ENCODE measurements around the gene PFDN4.
"Not testable (repeated sequence)": the region's sequence is repeated elsewhere in the genome, so short reads cannot be mapped to it uniquely, and the experiment has no call there.

The PFDN4 gene

GRCh38 chr20:54265791-54266190 is 57.9 kb downstream of the PFDN4 start:
- H3K9ac ChIP-seq (ENCODE audit: low read depth, low read length); H3K27me3 ChIP-seq (ENCODE audit: insufficient read depth, low read length); H3K4me3 ChIP-seq (ENCODE audit: low read length); H3K27ac ChIP-seq (ENCODE audit: low read length); H3K36me3 ChIP-seq (ENCODE audit: insufficient read depth, low read depth, low read length); H3K9me3 ChIP-seq (ENCODE audit: insufficient read depth, low read depth, low read length): not testable (repeated sequence)
- peaks cover 23% of the 10 kb centered on the region for H3K4me1 ChIP-seq (ENCODE audit: insufficient read depth, low read length)

DNA sequence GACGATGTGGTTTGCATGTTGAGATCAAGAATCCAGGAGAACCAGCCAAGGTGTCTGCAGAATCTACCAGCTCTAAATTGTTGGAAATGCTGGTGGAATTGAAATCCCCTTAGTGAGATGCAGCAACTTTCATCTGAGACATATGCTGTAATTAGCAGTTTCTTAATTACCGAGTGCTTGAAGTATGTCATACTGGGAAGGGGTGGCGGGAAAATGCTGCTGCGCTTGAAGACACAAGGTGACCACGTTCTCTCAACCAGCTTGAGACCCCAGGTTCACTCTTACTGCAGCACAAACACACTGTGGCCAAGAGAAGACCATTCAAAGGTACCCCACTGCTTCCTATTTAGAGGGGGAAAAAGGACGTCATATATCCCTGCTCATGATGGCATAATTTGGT is 59.0 kb downstream of the PFDN4 start:
- Histone ChIP-seq H3K4me1 (ENCODE audit: insufficient read depth, low read length) (peaks cover 23% of the 10 kb centered on the region), H3K27me3 (ENCODE audit: insufficient read depth, low read length) (no peaks in the 10 kb centered on the region), H3K27ac (ENCODE audit: low read length) (no peak overlapping the region), H3K4me3 (ENCODE audit: low read length) (no peak overlapping the region), H3K9me3 (ENCODE audit: insufficient read depth, low read depth, low read length) (no peaks in the 10 kb centered on the region), H3K9ac (ENCODE audit: low read depth, low read length) (no peak overlapping the region), H3K36me3 (ENCODE audit: insufficient read depth, low read depth, low read length) (no peaks in the 10 kb centered on the region)

DNA sequence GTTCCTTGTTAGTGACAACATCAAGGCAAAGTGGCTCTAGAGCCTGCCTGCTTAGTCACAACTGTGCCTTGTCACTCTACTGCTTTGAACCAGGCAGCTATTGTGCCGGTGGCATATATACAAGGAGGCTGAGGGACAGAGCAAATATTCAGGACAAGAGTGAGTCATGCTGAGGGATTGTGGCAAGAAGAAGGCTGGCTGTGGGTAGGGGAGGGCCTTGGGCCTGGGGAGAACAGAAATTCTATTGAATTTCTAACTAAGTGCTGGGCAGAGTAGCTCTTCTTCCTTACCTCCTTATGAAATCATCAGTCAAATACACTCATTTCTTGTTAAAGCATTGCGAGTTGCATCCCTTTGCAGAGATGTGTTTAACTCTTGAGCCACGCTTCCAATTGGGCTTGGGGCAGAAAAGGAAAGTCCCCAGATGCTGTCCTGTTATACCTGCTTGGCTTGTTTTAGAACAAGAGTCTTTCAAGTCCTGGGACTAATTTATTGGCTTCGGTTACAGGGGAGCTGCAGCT is 59.7 kb downstream of the PFDN4 start:
- H3K4me3 ChIP-seq (ENCODE audit: low read length), result no peak overlapping the region
- no peak overlapping the region for H3K9ac ChIP-seq (ENCODE audit: low read depth, low read length)
- no peak overlapping the region for H3K27ac ChIP-seq (ENCODE audit: low read length)
- H3K9me3 ChIP-seq (ENCODE audit: insufficient read depth, low read depth, low read length), result no peaks in the 10 kb centered on the region
- no peaks in the 10 kb centered on the region for H3K27me3 ChIP-seq (ENCODE audit: insufficient read depth, low read length)
- H3K36me3 ChIP-seq (ENCODE audit: insufficient read depth, low read depth, low read length), result no peaks in the 10 kb centered on the region
- peaks cover 23% of the 10 kb centered on the region for H3K4me1 ChIP-seq (ENCODE audit: insufficient read depth, low read length)

GRCh38 chr20:54268941-54269340 is 61.1 kb downstream of the PFDN4 start:
- Histone ChIP-seq H3K27ac (ENCODE audit: low read length) (no peak overlapping the region), H3K36me3 (ENCODE audit: insufficient read depth, low read depth, low read length) (no peaks in the 10 kb centered on the region), H3K4me1 (ENCODE audit: insufficient read depth, low read length) (peaks cover 28% of the 10 kb centered on the region), H3K9ac (ENCODE audit: low read depth, low read length) (no peak overlapping the region), H3K4me3 (ENCODE audit: low read length) (no peak overlapping the region), H3K9me3 (ENCODE audit: insufficient read depth, low read depth, low read length) (no peaks in the 10 kb centered on the region), H3K27me3 (ENCODE audit: insufficient read depth, low read length) (no peaks in the 10 kb centered on the region)

Data from iPS-20b (cell line).